Astrocyte (in vitro differentiated cells and primary cell): ENCODE data around the gene TARS2. TPM values are rescaled to one million over a fixed set of nuclear protein-coding genes. Genes with fewer than 3 reads are reported as not detected.
A peak's percentile ranks its signal among the peaks of the same experiment; 100 is the strongest.

Source experiments
- DNase-seq: peaks from one replicate; pipeline ENCODE4 v3.0.0-alpha.2; 2010; ENCODE audit warnings: low read depth
- FAIRE-seq: peaks from 2 replicates; lab custom pipeline; 2011; peaks lifted over from hg19 to GRCh38; lab: Jason Lieb, UNC
- H2AFZ ChIP-seq: 2 replicates; pipeline ENCODE4 v1.6.0; 2012; ENCODE audit warnings: low read depth, low read length, inconsistent platforms
- H3K27ac ChIP-seq: 2 replicates; pipeline ENCODE4 v1.5.1; 2011; ENCODE audit warnings: low read depth, low read length, inconsistent platforms
- H3K27me3 ChIP-seq: 2 replicates; pipeline ENCODE4 v1.6.0; 2011; ENCODE audit warnings: low read length, inconsistent platforms; ENCODE audit not compliant: insufficient read depth
- H3K36me3 ChIP-seq: 2 replicates; pipeline ENCODE4 v1.5.1; 2011; ENCODE audit warnings: low read length, inconsistent platforms; ENCODE audit not compliant: insufficient read depth
- H3K4me1 ChIP-seq: 2 replicates; pipeline ENCODE4 v1.5.1; 2011; ENCODE audit warnings: low read length, inconsistent platforms; ENCODE audit not compliant: insufficient read depth
- H3K4me2 ChIP-seq: 2 replicates; pipeline ENCODE4 v1.6.0; 2012; ENCODE audit warnings: low read length, inconsistent platforms
- H3K4me3 ChIP-seq: 2 replicates; pipeline ENCODE4 v1.5.1; 2011; ENCODE audit warnings: low read depth, mild to moderate bottlenecking, low read length, inconsistent platforms; ENCODE audit not compliant: insufficient read depth
- H3K79me2 ChIP-seq: 2 replicates; pipeline ENCODE4 v1.6.0; 2012; ENCODE audit warnings: mild to moderate bottlenecking, low read length, inconsistent platforms; ENCODE audit not compliant: insufficient read depth
- H3K9ac ChIP-seq: 2 replicates; pipeline ENCODE4 v1.6.0; 2012; ENCODE audit warnings: mild to moderate bottlenecking, low read length, inconsistent platforms
- H3K9me3 ChIP-seq: 2 replicates; pipeline ENCODE4 v1.5.1; 2012; ENCODE audit warnings: low read depth, mild to moderate bottlenecking, low read length, inconsistent platforms; ENCODE audit not compliant: insufficient read depth
- H4K20me1 ChIP-seq: 2 replicates; pipeline ENCODE4 v1.6.0; 2012; ENCODE audit warnings: low read length, inconsistent platforms; ENCODE audit not compliant: insufficient read depth
- H3K27ac Mint-ChIP-seq: one replicate; pipeline ENCODE4 v1.8.0; 2021; ENCODE audit warnings: mild to moderate bottlenecking, mixed read lengths; ENCODE audit not compliant: unreplicated experiment
- H3K27me3 Mint-ChIP-seq: one replicate; pipeline ENCODE4 v1.8.0; 2021; ENCODE audit warnings: low read depth, mixed read lengths; ENCODE audit not compliant: unreplicated experiment
- H3K36me3 Mint-ChIP-seq: one replicate; pipeline ENCODE4 v1.8.0; 2021; ENCODE audit warnings: low read depth, mixed read lengths; ENCODE audit not compliant: unreplicated experiment
- H3K4me1 Mint-ChIP-seq: one replicate; pipeline ENCODE4 v1.8.0; 2021; ENCODE audit warnings: low read depth, mixed read lengths; ENCODE audit not compliant: unreplicated experiment
- H3K4me3 Mint-ChIP-seq: one replicate; pipeline ENCODE4 v1.8.0; 2021; ENCODE audit warnings: mild to moderate bottlenecking, moderate library complexity, mixed read lengths; ENCODE audit not compliant: unreplicated experiment
- H3K9me3 Mint-ChIP-seq: one replicate; pipeline ENCODE4 v1.8.0; 2021; ENCODE audit warnings: mild to moderate bottlenecking, mixed read lengths; ENCODE audit not compliant: unreplicated experiment
- CTCF ChIP-seq: IDR thresholded peaks from 2 replicates; pipeline ENCODE4 v1.5.1; 2011; ENCODE audit warnings: low read depth, mild to moderate bottlenecking, inconsistent platforms, low read length, moderate library complexity; ENCODE audit not compliant: insufficient read depth
- EZH2 ChIP-seq: IDR thresholded peaks from 2 replicates; pipeline ENCODE4 v1.6.1; 2012; ENCODE audit warnings: mild to moderate bottlenecking, low read length, inconsistent platforms; ENCODE audit not compliant: insufficient read depth
- total RNA-seq: library from RNA; stranded (reverse); gene quantifications from 2 replicates; pipeline ENCODE4 v1.2.1, GENCODE V29; 2021

TARS2 gene
- total RNA-seq, 1 donor from 2014 or later, result 15.5 TPM

DNA sequence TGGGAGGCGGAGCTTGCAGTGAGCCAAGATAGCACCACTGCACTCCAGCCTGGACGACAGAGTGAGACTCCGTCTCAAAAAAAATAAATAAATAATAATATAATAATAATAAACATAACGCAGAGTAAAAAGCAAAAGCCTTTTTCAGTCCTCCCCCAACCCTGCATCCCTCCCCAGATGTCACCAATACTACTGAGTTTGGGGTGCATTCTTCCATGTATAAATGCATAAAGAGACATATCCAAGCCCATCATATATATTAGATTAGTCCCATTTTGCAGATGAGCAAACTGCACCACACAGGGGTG, 61.1 kb downstream of the TARS2 start:
- TF ChIP-seq CTCF (no peak), EZH2 (no peak)
- Mint-ChIP-seq H3K27ac (peak overlapping the region; percentile 80), H3K27me3 (no peaks in the 10 kb centered on the region), H3K9me3 (no peaks in the 10 kb centered on the region), H3K4me3 (peak overlapping the region; percentile 83), H3K36me3 (no peaks in the 10 kb centered on the region), H3K4me1 (peaks cover 14% of the 10 kb centered on the region)
- H4K20me1 ChIP-seq, result no peaks in the 10 kb centered on the region
- H3K79me2 ChIP-seq, result no peaks in the 10 kb centered on the region
- H3K27me3 ChIP-seq, result no peaks in the 10 kb centered on the region
- H3K4me2 ChIP-seq, result peak overlapping the region; percentile 88
- H3K27ac ChIP-seq, result no peak overlapping the region
- H2AFZ ChIP-seq, result peak overlapping the region; percentile 57
- no peaks in the 10 kb centered on the region for H3K36me3 ChIP-seq
- H3K9me3 ChIP-seq, result no peaks in the 10 kb centered on the region
- peak overlapping the region; percentile 54 for H3K4me3 ChIP-seq
- peak overlapping the region; percentile 72 for H3K9ac ChIP-seq
- H3K4me1 ChIP-seq, result peaks cover 14% of the 10 kb centered on the region
- FAIRE-seq (no peak), DNase-seq (no peak)

- DNase-seq (peak; percentile 74), FAIRE-seq (no peak)
- H3K9me3 ChIP-seq, result no peaks in the 10 kb centered on the region
- peak within 1 kb of the TSS; percentile 72 for H3K9ac ChIP-seq
- H4K20me1 ChIP-seq, result no peaks in the 10 kb centered on the region
- TF ChIP-seq EZH2 (no peak), CTCF (no peak)
- H3K36me3 ChIP-seq, result no peaks in the 10 kb centered on the region
- H3K4me1 Mint-ChIP-seq, result peaks cover 14% of the 10 kb centered on the region
- H3K27ac Mint-ChIP-seq, result peak within 1 kb of the TSS; percentile 80
- H3K79me2 ChIP-seq, result no peaks in the 10 kb centered on the region
- peaks cover 14% of the 10 kb centered on the region for H3K4me1 ChIP-seq
- H3K4me3 Mint-ChIP-seq, result peak within 1 kb of the TSS; percentile 83
- H3K9me3 Mint-ChIP-seq, result no peaks in the 10 kb centered on the region
- peak within 1 kb of the TSS; percentile 57 for H2AFZ ChIP-seq
- no peaks in the 10 kb centered on the region for H3K27me3 Mint-ChIP-seq
- no peaks in the 10 kb centered on the region for H3K36me3 Mint-ChIP-seq
- H3K4me3 ChIP-seq, result peak within 1 kb of the TSS; percentile 54
- peak within 1 kb of the TSS; percentile 21 for H3K27ac ChIP-seq
- no peaks in the 10 kb centered on the region for H3K27me3 ChIP-seq
- peak within 1 kb of the TSS; percentile 88 for H3K4me2 ChIP-seq
Measured at GRCh38 chr1:150548632-150549495, 61.6 kb downstream of the TARS2 start, which contains the start of gene ADAMTSL4. Gene ADAMTSL4 (plus strand): TSS chr1:150549408. CDS start chr1:150552289, 2,881 bp downstream.
